ENCODE measurements around the gene SLC35A1.

The SLC35A1 gene

GRCh38 chr6:87534377-87535047 is 61.7 kb downstream of the SLC35A1 start:
- DNase-seq (ENCODE audit: low spot score), result no peak

- DNase-seq (ENCODE audit: low spot score), result no peak
These were observed 65.9 kb downstream of the SLC35A1 start for GRCh38 chr6:87538510-87539260.

DNA sequence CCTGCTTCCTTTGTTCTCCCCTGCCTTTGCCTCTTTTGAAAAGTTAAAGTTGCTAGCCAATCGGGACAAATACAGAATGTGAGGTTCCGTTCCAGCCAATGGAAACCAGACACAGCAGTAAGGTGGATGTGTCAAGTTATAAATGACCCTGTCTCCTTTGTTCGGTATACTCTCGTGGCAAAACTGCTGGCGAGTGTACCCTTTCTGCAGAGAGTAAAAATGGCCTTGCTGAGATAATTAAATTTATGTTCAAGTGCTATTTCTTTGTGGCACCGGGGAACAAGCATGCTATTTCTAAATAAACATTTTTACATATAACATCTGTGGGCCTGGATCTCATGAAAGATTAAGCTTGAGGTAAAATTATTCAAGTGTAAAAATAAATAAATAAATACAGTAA is 66.8 kb downstream of the SLC35A1 start:
- DNase-seq (ENCODE audit: low spot score), result no peak

- DNase-seq (ENCODE audit: low spot score), result no peak
These were observed 67.8 kb downstream of the SLC35A1 start for GRCh38 chr6:87540539-87540938.

GRCh38 chr6:87541041-87541440 is 68.3 kb downstream of the SLC35A1 start:
- no peak for DNase-seq (ENCODE audit: low spot score)

- no peak for DNase-seq (ENCODE audit: low spot score)
These were observed 69.0 kb downstream of the SLC35A1 start for GRCh38 chr6:87541744-87542143.

GRCh38 chr6:87543696-87544473 is 71.1 kb downstream of the SLC35A1 start:
- DNase-seq (ENCODE audit: low spot score), result no peak

- no peak for DNase-seq (ENCODE audit: low spot score)
These were observed 71.6 kb downstream of the SLC35A1 start for GRCh38 chr6:87544474-87544735.

DNA sequence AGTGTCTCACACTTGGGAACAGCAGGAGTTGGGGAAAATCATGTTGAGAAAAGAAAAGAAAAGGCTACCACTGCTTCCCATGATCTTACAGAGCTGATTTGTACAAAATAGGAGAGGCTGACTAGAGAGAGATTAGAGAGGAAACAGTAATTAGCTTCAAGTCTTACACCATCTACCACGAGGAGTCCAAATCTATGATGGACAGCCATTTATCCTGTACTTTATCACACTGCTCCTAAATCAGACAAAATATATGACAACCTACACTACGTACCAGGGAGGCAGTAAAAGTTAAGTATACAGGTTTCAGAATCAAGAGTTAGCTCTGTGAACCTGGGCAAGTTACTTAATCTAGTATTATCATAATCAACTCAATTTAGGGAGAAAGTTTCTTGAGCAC is 79.0 kb downstream of the SLC35A1 start:
- no peak for DNase-seq (ENCODE audit: low spot score)

DNA sequence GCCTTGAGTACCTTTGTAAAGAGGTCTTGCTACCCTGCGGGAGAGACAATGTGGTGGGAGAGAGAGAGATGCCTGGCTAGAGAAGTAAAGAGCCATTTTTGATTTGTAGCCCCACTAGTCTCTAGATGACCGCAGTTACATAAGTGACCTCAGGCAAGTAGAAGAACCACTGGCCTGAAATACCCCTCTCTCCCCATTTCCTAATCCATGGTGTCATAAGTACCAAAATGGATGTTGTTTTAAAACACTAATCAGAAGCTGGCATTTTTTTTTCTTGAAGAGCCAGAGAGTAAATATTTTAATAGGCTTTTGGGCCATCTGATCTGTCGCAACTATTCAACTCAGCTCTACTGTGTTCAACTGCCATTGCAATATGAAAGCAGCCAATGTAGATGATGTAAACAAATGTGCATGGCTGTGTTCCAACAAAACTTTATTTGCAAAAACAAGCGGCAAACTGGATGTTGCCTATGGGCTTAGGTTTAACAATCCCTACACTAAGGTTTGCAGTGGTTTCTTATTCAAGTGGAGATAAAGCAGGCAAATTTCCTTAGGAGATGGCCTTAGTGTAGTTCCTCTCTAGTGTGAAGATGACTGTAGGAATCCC is 80.5 kb downstream of the SLC35A1 start:
- no peak for DNase-seq (ENCODE audit: low spot score)

DNA sequence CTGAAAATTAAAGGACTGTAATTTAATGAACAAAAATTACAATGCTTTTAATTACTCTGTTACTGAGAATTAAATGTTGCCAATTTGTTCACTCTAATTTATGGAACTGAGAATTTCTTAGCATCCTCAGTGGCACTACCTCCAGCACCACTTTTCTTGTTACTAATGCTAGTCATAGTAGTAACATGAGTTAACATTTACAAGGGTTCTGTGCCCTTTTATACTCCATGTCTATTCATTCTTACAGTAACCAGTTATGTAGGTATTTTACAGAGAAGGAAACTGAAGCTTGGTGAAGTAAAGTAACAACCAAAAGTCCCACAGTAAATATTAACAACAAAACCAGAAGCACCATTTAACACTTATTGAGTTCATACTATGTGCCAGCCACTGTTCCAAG is 82.7 kb downstream of the SLC35A1 start:
- no peak for DNase-seq (ENCODE audit: low spot score)

DNA sequence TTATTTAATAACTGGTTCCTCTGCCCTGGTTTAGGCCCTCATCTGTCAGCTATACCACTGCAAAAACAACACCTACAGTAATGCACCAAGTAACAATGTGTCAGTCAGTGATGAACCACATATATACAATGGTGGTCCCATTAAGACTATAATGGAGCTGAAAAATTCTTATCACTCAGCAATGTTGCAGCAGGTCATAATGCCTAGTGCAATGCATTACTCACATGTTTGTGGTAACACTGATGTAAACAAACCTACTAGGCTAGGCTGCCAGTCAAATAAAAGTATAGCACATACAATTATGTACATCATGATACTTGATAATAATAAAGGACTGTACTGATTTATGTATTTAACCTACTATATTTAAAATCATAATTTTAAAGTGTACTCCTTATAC is 85.7 kb downstream of the SLC35A1 start:
- DNase-seq (ENCODE audit: low spot score), result no peak

DNA sequence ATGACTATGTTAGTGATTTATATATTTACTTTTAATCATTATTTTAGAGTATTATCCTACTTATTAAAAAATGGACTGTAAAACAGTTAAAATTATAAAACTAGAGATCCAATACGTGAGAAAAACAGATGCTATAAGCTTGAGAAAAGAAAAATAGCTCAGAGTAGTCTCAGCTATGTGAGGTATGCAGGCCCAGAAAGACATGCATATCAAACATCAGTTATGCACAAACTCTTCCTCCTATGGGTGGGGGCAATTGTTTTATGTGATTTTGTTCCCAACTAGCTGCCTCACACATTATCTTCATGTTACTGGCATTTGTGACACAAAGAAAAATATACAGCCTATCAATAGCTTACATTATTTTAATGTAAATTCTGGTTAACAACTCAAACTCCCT is 88.2 kb downstream of the SLC35A1 start:
- no peak for DNase-seq (ENCODE audit: low spot score)
